Activated CD8-positive, alpha-beta memory T cell treated with anti-CD3 and anti-CD28 coated beads for 24 hours (primary cell): Measurements from ENCODE around the gene NUDT7.

ENCODE experiments used
- DNase-seq: peaks from one replicate; pipeline ENCODE4 v3.0.0-alpha.2; 2020

NUDT7 gene

GRCh38 chr16:77782694-77783093, 60.4 kb downstream of the NUDT7 start:
- no peak for DNase-seq

DNA sequence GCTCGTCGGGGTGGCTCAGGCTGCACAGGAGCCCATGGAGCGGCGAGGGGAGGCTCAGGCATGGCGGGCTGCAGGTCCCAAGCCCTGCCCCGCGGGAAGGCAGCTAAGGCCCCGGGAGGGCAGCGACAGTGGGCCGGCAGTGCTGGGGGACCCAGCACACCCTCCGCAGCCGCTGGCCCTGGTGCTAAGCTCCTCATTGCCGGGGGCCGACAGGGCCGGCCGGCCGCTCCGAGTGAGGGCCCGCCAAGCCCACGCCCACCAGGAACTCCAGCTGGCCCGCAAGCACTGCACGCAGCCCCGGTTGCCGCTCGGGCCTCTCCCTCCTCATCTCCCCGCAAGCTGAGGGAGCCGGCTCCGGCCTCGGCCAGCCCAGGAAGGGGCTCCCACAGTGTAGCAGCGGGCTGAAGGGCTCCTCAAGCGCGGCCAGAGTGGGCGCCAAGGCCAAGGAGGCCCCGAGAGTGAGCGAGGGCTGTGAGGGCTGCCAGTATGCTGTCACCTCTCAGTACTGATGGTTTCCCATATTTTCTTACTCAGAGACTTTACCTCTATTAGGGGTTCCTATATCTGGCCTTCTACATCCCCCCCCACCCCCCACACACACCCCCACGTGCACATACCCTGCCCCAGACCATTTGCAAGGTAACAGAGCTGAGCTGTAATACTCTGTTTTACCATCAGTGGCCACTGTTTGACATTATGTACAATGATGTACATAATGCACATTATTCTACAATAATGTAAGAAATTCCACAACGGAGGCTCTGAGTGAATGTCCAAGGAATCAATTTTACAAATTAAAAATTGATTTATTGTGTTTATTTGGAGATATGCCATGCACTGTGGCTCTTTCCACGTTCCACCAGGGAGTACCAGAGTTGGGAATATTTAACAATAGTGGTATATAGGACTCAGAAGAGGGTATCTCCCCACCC, 62.4 kb downstream of the NUDT7 start:
- DNase-seq, result no peak

GRCh38 chr16:77785373-77785764, 63.1 kb downstream of the NUDT7 start:
- no peak for DNase-seq

- DNase-seq, result no peak
Measured at GRCh38 chr16:77786186-77786847, 64.0 kb downstream of the NUDT7 start.

- DNase-seq, result no peak
Measured at GRCh38 chr16:77787452-77787851, 65.1 kb downstream of the NUDT7 start.

GRCh38 chr16:77788181-77789084, 66.1 kb downstream of the NUDT7 start, which contains the start of gene VAT1L:
VAT1L (plus strand) TSS chr16:77788564; CDS start chr16:77788683, 119 bp downstream.
- peak; percentile 59 for DNase-seq

- no peak for DNase-seq
Measured at GRCh38 chr16:77789085-77790008, 67.0 kb downstream of the NUDT7 start.

GRCh38 chr16:77790009-77790372, 67.7 kb downstream of the NUDT7 start:
- DNase-seq, result no peak

DNA sequence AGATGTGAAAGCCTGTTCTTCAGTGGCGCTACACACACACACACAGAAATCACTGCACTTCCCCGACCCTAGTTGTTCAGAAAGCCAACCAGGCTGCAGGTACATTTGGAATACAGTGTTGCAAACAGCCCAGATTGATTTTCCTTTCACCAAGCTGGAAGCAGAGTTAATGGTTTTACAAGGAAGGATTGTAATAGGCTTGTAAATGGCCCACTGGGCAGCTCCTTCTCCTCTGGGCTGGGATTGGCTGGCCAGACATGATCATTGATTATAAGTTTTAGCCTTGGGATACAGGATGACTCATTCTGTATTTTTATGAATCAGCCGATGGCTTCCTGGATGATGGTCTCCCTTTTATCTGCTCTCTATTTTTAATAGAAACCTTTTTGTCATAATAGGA, 68.6 kb downstream of the NUDT7 start:
- no peak for DNase-seq
